Cardiac atrium fibroblast (primary cell): ENCODE measurements around the gene PLPPR1. TPM values are rescaled to one million over a fixed set of nuclear protein-coding genes. Genes with fewer than 3 reads are reported as not detected.

Experiments
- total RNA-seq: library from RNA; depleted of rRNA; stranded (reverse); fragments of >200 nt; gene quantifications from 2 replicates; pipeline ENCODE4 v1.2.3, GENCODE V29; 2015

The PLPPR1 gene
- not detected in 2 replicates for total RNA-seq

GRCh38 chr9:101028346-101029314, at the start of gene PLPPR1:
PLPPR1 (plus strand) TSS chr9:101028727.

